K562 (cell line): ENCODE measurements around the gene VPS33B. TPM values are rescaled to one million over a fixed set of nuclear protein-coding genes. Genes with fewer than 3 reads are reported as not detected.
A peak's percentile ranks its signal among the peaks of the same experiment; 100 is the strongest.

Experiments used
- ATAC-seq: fragments of 200-7000 bp; cut with Tn5 transposase; 3 replicates; pipeline ENCODE4 v1.9.1; 2020; ENCODE audit warnings: moderate library complexity
- BruUV-seq: library from RNA; stranded (reverse); fragments of 400-500 nt; replicated peaks from 2 replicates; lab custom pipeline; 2021; lab: Mats Ljungman, UMichigan
- CTCF ChIA-PET: fragments of 300-600 bp; formaldehyde crosslinking; extraction: SDS; loops from one replicate; lab custom pipeline; 2021; ENCODE audit warnings: low intra/inter-chr PET ratio; lab: Yijun Ruan, JAX
- POLR2A ChIA-PET: fragments of 300-600, 350-650 bp; sonication (Branson Sonifier 250); formaldehyde crosslinking; extraction: SDS; loops from one replicate; lab custom pipeline; 2021; ENCODE audit warnings: antibody characterized with exemption, inconsistent platforms; lab: Yijun Ruan, JAX
- DNase-seq, 4 experiments: peaks; one replicate each; pipeline versions ENCODE4 v3.0.0 to v3.0.0-alpha.2; 2011 to 2018; ENCODE audit warnings: low spot score in 3 of 4, mixed read lengths in 3 of 4; ENCODE audit errors: extremely low read depth in 1 of 4
- FAIRE-seq: peaks from 2 replicates; lab custom pipeline; 2011; peaks lifted over from hg19 to GRCh38; lab: Jason Lieb, UNC
- H2AFZ ChIP-seq: 2 replicates; pipeline ENCODE4 v1.6.0; 2011; ENCODE audit warnings: low read depth, low read length, control low read depth, inconsistent platforms
- H3K27ac ChIP-seq: fragments of 200-600 bp; 3 replicates; pipeline ENCODE4 v1.8.0; 2011; ENCODE audit warnings: low read depth, mild to moderate bottlenecking, control low read depth, inconsistent platforms, low read length, moderate library complexity, mixed read lengths; ENCODE audit errors: extremely low read depth
- H3K27me3 ChIP-seq, 2 experiments: fragments of 300-600 bp in 1 of 2; 2 replicates in 1 of 2; 3 replicates in 1 of 2; pipeline versions ENCODE4 v1.6.0 to v1.8.0; 2011; ENCODE audit warnings: inconsistent platforms in 2 of 2, low read length in 2 of 2, mild to moderate bottlenecking in 1 of 2, mixed read lengths in 1 of 2, moderate library complexity in 1 of 2; ENCODE audit not compliant: control insufficient read depth in 2 of 2, insufficient read depth in 2 of 2
- H3K36me3 ChIP-seq: fragments of 300-600 bp; 3 replicates; pipeline ENCODE4 v1.8.0; 2011; ENCODE audit warnings: mild to moderate bottlenecking, low read length, inconsistent platforms; ENCODE audit not compliant: control insufficient read depth, insufficient read depth
- H3K4me1 ChIP-seq, 2 experiments: fragments of 200-600 bp in 1 of 2; replicated peaks in 1 of 2; 2 replicates in 1 of 2; 3 replicates in 1 of 2; pipeline versions ENCODE4 v1.5.1 to v1.8.0; 2011; ENCODE audit warnings: inconsistent platforms in 2 of 2, low read length in 2 of 2, mild to moderate bottlenecking in 1 of 2, mixed read lengths in 1 of 2, moderate library complexity in 1 of 2; ENCODE audit not compliant: control insufficient read depth in 2 of 2, insufficient read depth in 2 of 2
- H3K4me2 ChIP-seq: 2 replicates; pipeline ENCODE4 v1.6.1; 2011; ENCODE audit warnings: low read length, control low read depth, inconsistent platforms, mixed read lengths; ENCODE audit not compliant: insufficient read depth
- H3K4me3 ChIP-seq: fragments of 200-600 bp; sonication (generic), shearing (Covaris generic); 2 replicates; pipeline ENCODE4 v1.5.1; 2016; ENCODE audit warnings: control low read depth, inconsistent platforms
- H3K79me2 ChIP-seq: fragments of 200-600 bp; 3 replicates; pipeline ENCODE4 v1.8.0; 2011; ENCODE audit warnings: low read length, inconsistent platforms; ENCODE audit not compliant: control insufficient read depth, insufficient read depth
- H3K9ac ChIP-seq, 2 experiments: 2 replicates each; pipeline versions ENCODE4 v1.6.0 to v1.6.1; 2011; ENCODE audit warnings: low read depth in 2 of 2, low read length in 2 of 2, control low read depth in 1 of 2, inconsistent platforms in 1 of 2, mild to moderate bottlenecking in 1 of 2, mixed read lengths in 1 of 2; ENCODE audit not compliant: insufficient read depth in 1 of 2
- H3K9me1 ChIP-seq: one replicate; pipeline ENCODE4 v1.6.0; 2011; ENCODE audit warnings: inconsistent platforms, mild to moderate bottlenecking, low read length, moderate library complexity; ENCODE audit not compliant: control insufficient read depth, insufficient read depth
- H3K9me3 ChIP-seq: replicated peaks from 2 replicates; pipeline ENCODE4 v1.5.1; 2011; ENCODE audit warnings: low read depth, low read length, inconsistent platforms; ENCODE audit not compliant: control insufficient read depth, insufficient read depth
- H4K20me1 ChIP-seq: replicated peaks from 2 replicates; pipeline ENCODE4 v1.6.1; 2011; ENCODE audit warnings: low read length, inconsistent platforms, mixed read lengths; ENCODE audit not compliant: control insufficient read depth, insufficient read depth
- ASH1L ChIP-seq: fragments of 450-650 bp; IDR thresholded peaks from 2 replicates; pipeline ENCODE4 v1.6.1; 2018; ENCODE audit warnings: borderline replicate concordance, mild to moderate bottlenecking, low read depth; ENCODE audit not compliant: partially characterized antibody
- BHLHE40 ChIP-seq: IDR thresholded peaks from 2 replicates; pipeline ENCODE4 v1.6.1; 2011; ENCODE audit warnings: low read length, improper control_type of control experiment
- BRF2 ChIP-seq: IDR thresholded peaks from 3 replicates; pipeline ENCODE4 v1.6.1; 2011; ENCODE audit warnings: borderline replicate concordance, mild to moderate bottlenecking; ENCODE audit not compliant: insufficient read length, insufficient read depth
- CAMTA2 ChIP-seq: fragments of 250-450 bp; sonication (Bioruptor Pico); conservative IDR thresholded peaks from 2 replicates; pipeline ENCODE4 v1.5.1; 2022
- CBFA2T2 ChIP-seq: fragments of 450-650 bp; conservative IDR thresholded peaks from 2 replicates; pipeline ENCODE4 v1.6.1; 2017; ENCODE audit warnings: mild to moderate bottlenecking
- CBFA2T3 ChIP-seq: fragments of 450-650 bp; IDR thresholded peaks from 2 replicates; pipeline ENCODE4 v1.6.1; 2017
- DACH1 ChIP-seq: fragments of 450-650 bp; IDR thresholded peaks from 2 replicates; pipeline ENCODE4 v1.6.1; 2018; ENCODE audit not compliant: partially characterized antibody
- JUN ChIP-seq, 2 experiments: sonication (generic) in 1 of 2; formaldehyde crosslinking in 1 of 2; IDR thresholded peaks; 2 replicates each; pipeline versions ENCODE4 v1.6.1 to v1.8.0; 2012 to 2022; ENCODE audit warnings: borderline replicate concordance in 2 of 2, mild to moderate bottlenecking in 2 of 2, improper control_type of control experiment in 1 of 2, low read depth in 1 of 2, low read length in 1 of 2, missing genetic modification reagents in 1 of 2
- KDM2B ChIP-seq: fragments of 250-450 bp; sonication (Bioruptor Pico); IDR thresholded peaks from 2 replicates; pipeline ENCODE4 v1.8.0; 2021; ENCODE audit warnings: mild to moderate bottlenecking, moderate library complexity
- MAX ChIP-seq: sonication (generic); formaldehyde crosslinking; IDR thresholded peaks from 2 replicates; pipeline ENCODE4 v1.9.0; 2022; ENCODE audit warnings: mild to moderate bottlenecking, missing genetic modification reagents
- MCM2 ChIP-seq: fragments of 450-650 bp; IDR thresholded peaks from 2 replicates; pipeline ENCODE4 v1.6.1; 2017; ENCODE audit warnings: low read depth, mild to moderate bottlenecking
- NCOA2 ChIP-seq, 2 experiments: fragments of 450-650 bp; IDR thresholded peaks; 2 replicates each; pipeline ENCODE4 v1.6.1; 2018; ENCODE audit warnings: mild to moderate bottlenecking in 2 of 2, moderate library complexity in 1 of 2; ENCODE audit not compliant: partially characterized antibody in 2 of 2
- SAP30 ChIP-seq: fragments of 200-600 bp; sonication (generic); IDR thresholded peaks from 2 replicates; pipeline ENCODE4 v1.6.1; 2012; ENCODE audit warnings: borderline replicate concordance, low read depth, mild to moderate bottlenecking, moderate library complexity, low read length, control low read depth, inconsistent platforms; ENCODE audit not compliant: insufficient read depth, poor library complexity, severe bottlenecking
- SPI1 ChIP-seq: IDR thresholded peaks from 2 replicates; pipeline ENCODE4 v1.6.1; 2011; ENCODE audit warnings: low read depth, low read length, control low read depth, borderline replicate concordance
- TFAP4 ChIP-seq: sonication (generic); formaldehyde crosslinking; IDR thresholded peaks from 2 replicates; pipeline ENCODE4 v1.8.0; 2022; ENCODE audit warnings: missing genetic modification reagents, mild to moderate bottlenecking, moderate library complexity, borderline replicate concordance
- ZNF764 ChIP-seq: fragments of 250-450 bp; sonication (Bioruptor Pico); IDR thresholded peaks from 2 replicates; pipeline ENCODE4 v1.4.0; 2020; ENCODE audit warnings: low read depth, mild to moderate bottlenecking, moderate library complexity
- WGBS: fragments of 100-300 bp; shearing (Covaris generic); methylation state at CpG from one replicate; pipeline ENCODE4 v1.1.6; 2016; ENCODE audit warnings: low coverage, mixed read lengths; ENCODE audit not compliant: insufficient coverage; ENCODE audit errors: missing lambda C conversion rate; 5-methylcytosine and 5-hydroxymethylcytosine counted together
- in situ Hi-C: fragments of 300-500 bp; cut with MboI; formaldehyde crosslinking; loops from 4 replicates; pipeline ENCODE4 v1.15.0; 2018; ENCODE audit warnings: inconsistent platforms, mixed read lengths
- intact Hi-C: fragments of 100-400 bp; cut with micrococcal nuclease; formaldehyde crosslinking; loops from 2 replicates; pipeline ENCODE4 v1.14.2; 2022
- polyA plus RNA-seq, 8 experiments: library from polyadenylated mRNA; depleted of rRNA in 4 of 8; stranded (reverse) in 5 of 8; unstranded in 3 of 8; fragments of >200 nt; fragmentation: Nextera tagmentation in 2 of 8; fragmentation: Illumina TruSeq in 1 of 8; extraction: Ambion mirVana in 2 of 8; extraction: Trizol in 1 of 8; gene quantifications; 2 replicates each; pipeline versions ENCODE4 v1.2.1 to v1.2.3, GENCODE V29; 2011 to 2014; ENCODE audit warnings: inconsistent platforms in 1 of 8, missing spikeins in 1 of 8
- total RNA-seq, 7 experiments: library from RNA; depleted of rRNA in 6 of 7; stranded (reverse); fragments of >200 nt in 6 of 7; fragmentation: Illumina TruSeq in 2 of 7; extraction: Trizol in 2 of 7; gene quantifications; 2 replicates each; pipeline versions ENCODE4 v1.2.1 to v1.2.3, GENCODE V29; 2011 to 2021; ENCODE audit warnings: low replicate concordance in 1 of 7

The VPS33B gene
- total and polyA plus RNA-seq, 9 of the 15 experiments (the other 6 are each of a cell fraction or from before 2014, with no cell fraction given) = 9.4 to 25.5 (median 14.8) TPM

GRCh38 chr15:91017716-91018115, 4.7 kb downstream of the VPS33B start:
- ChIA-PET POLR2A (interaction anchor here (0.5 to 1.2 kb wide), 4 partner anchors 9 to 28 kb away, joined by 3 to 6 read pairs (median 3); no protein-coding TSS in a partner anchor), CTCF (no interaction called here)
- no TSS peak for BruUV-seq
- FAIRE-seq (peak; percentile 48), DNase-seq (peak in 2 of 4 experiments; percentile 37 to 54), ATAC-seq (peak; percentile 44; the same call in 2 of the 3 replicates)
- H3K9ac ChIP-seq = peak overlapping the region in 1 of 2 experiments; percentile 49; a peak in 1 of 4 replicates
- in situ Hi-C loops (no loop called here), intact Hi-C loops (no loop called here)
- H3K27me3 ChIP-seq = no peaks in the 10 kb centered on the region
- peak overlapping the region; percentile 3; the same call in 2 of the 3 replicates for H3K27ac ChIP-seq
- no peak for TF ChIP-seq JUN (IDR thresholded peaks at IDR 0.05; ENCODE audit: borderline replicate concordance, low read depth, low read length)
- no peak for TF ChIP-seq JUN (CRISPR knock-in tag; IDR thresholded peaks at IDR 0.05; ENCODE audit: borderline replicate concordance)
- TF ChIP-seq ZNF764 (CRISPR knock-in tag) = no peak
- no peak for TF ChIP-seq CAMTA2
- no peak for TF ChIP-seq SAP30
- TF ChIP-seq NCOA2 (IDR thresholded peaks at IDR 0.05; ENCODE audit: partially characterized antibody in 2 of 2) = no peak
- peak; percentile 45 for TF ChIP-seq BHLHE40
- TF ChIP-seq MAX = no peak
- no peak for TF ChIP-seq KDM2B
- peak; percentile 13 for TF ChIP-seq DACH1
- TF ChIP-seq CBFA2T2 = 0 out of 2 replicates have a peak, but pooled peaks have one; percentile 15
- no peak for TF ChIP-seq BRF2
- peak; percentile 28; the same call in 1 of the 2 replicates for TF ChIP-seq TFAP4 (CRISPR knock-in tag)
- 0 out of 2 replicates have a peak, but pooled peaks have one; percentile 23 for TF ChIP-seq CBFA2T3
- TF ChIP-seq ASH1L = no peak
- TF ChIP-seq SPI1 = no peak
- no peak for TF ChIP-seq MCM2
- no peaks in the 10 kb centered on the region for H4K20me1 ChIP-seq
- no peak overlapping the region for H2AFZ ChIP-seq
- peaks cover 34% of the 10 kb centered on the region; the same call in 2 of the 3 replicates for H3K36me3 ChIP-seq
- no peaks in the 10 kb centered on the region for H3K9me3 ChIP-seq
- H3K4me2 ChIP-seq = peak overlapping the region; percentile 57
- peaks cover 47% of the 10 kb centered on the region for H3K79me2 ChIP-seq
- H3K4me1 ChIP-seq = peaks cover 18% of the 10 kb centered on the region in 2 experiments; a peak in 4 of 5 replicates
- H3K9me1 ChIP-seq = no peaks in the 10 kb centered on the region
- no peak overlapping the region for H3K4me3 ChIP-seq
- WGBS = 9% methylated on average over 5 of the region's 5 CpGs
